ENCODE results near the gene GGCX. TPM values are rescaled to one million over a fixed set of nuclear protein-coding genes. Genes with fewer than 3 reads are reported as not detected.

Gene GGCX
- total RNA-seq, result 10 to 100 TPM; 21.2 to 70.6 (median 38.0) TPM

- peak within 1 kb of the TSS; percentile 82 to 94 (median 91) for H3K27ac ChIP-seq
- WGBS, 2 donors, result 5 to 11% methylated on average over 23 to 49 of the region's 64 CpGs
Observed at GRCh38 chr2:85561280-85562212, at the start of gene GGCX. GGCX (minus strand) TSS chr2:85561493; CDS start chr2:85561428, 65 bp downstream.

GRCh38 chr2:85607268-85608215 lies 46.2 kb upstream of the GGCX start:
- no peak overlapping the region for H3K4me3 ChIP-seq

More at GRCh38 chr2:85561280-85562212, at the start of gene GGCX:
- Histone ChIP-seq H3K27me3 (no peaks in the 10 kb centered on the region), H3K36me3 (peaks cover 0 to 23% (median 12%) of the 10 kb centered on the region in 4 donors), H3K4me3 (peak within 1 kb of the TSS; percentile 79 to 87 (median 84)), H3K4me1 (peaks cover 16 to 28% (median 24%) of the 10 kb centered on the region in 4 donors), H3K9me3 (no peaks in the 10 kb centered on the region)
- TF ChIP-seq POLR2A (IDR thresholded peaks at IDR 0.05), result peak in 3 of 4 donors; percentile 63 to 91 (median 86)
- TF ChIP-seq CTCF (IDR thresholded peaks at IDR 0.05), result peak in 4 of 6 experiments; percentile 42 to 76 (median 65)
- TF ChIP-seq POLR2AphosphoS5 (IDR thresholded peaks at IDR 0.05), result peak; percentile 93 to 96
- no peak for TF ChIP-seq EP300 (IDR thresholded peaks at IDR 0.05)
- DNase-seq, result peak; percentile 97 to 98
- peak; percentile 97 to 98 for ATAC-seq (ENCODE audit: low FRiP score in 2 of 2)

DNA sequence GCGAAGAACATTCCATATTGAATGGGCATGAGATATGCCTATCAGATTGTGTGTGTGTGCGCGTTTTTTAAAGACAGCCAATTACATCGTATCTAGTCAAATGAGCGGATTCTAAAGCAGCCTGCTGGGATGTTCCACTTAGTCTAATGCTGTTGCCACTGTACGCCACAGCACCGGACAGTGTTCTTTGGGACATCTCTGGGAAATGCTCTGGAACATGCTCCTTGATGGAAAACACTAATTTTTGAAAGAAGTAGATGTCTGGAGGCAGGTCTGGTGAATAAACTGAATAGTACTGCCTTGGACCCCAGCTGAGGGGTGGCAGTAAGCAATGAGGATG lies 44.8 kb upstream of the GGCX start:
- WGBS, 2 donors, result 40 to 70% methylated on average over 7 of the region's 7 CpGs
- DNase-seq (no peak), ATAC-seq (ENCODE audit: low FRiP score in 2 of 2) (no peak)
- Histone ChIP-seq H3K36me3 (peaks cover 4 to 24% (median 14%) of the 10 kb centered on the region in 4 donors), H3K27me3 (no peaks in the 10 kb centered on the region), H3K27ac (peak overlapping the region; percentile 87 to 92 (median 92)), H3K4me1 (peaks cover 50 to 88% (median 67%) of the 10 kb centered on the region in 4 donors), H3K9me3 (no peaks in the 10 kb centered on the region), H3K4me3 (peak overlapping the region in 1 of 4 donors; percentile 4)
- TF ChIP-seq EP300 (IDR thresholded peaks at IDR 0.05), result no peak
- TF ChIP-seq POLR2AphosphoS5 (IDR thresholded peaks at IDR 0.05), result peak in 1 of 2 donors; percentile 1
- TF ChIP-seq CTCF (IDR thresholded peaks at IDR 0.05), result no peak

More at GRCh38 chr2:85607268-85608215, 46.2 kb upstream of the GGCX start:
- DNase-seq (peak in 1 of 2 donors; percentile 85), ATAC-seq (ENCODE audit: low FRiP score in 2 of 2) (peak in 1 of 2 donors; percentile 71)
- H3K27me3 ChIP-seq, result no peaks in the 10 kb centered on the region
- TF ChIP-seq EP300 (IDR thresholded peaks at IDR 0.05) (no peak), CTCF (IDR thresholded peaks at IDR 0.05) (no peak), POLR2AphosphoS5 (IDR thresholded peaks at IDR 0.05) (no peak), POLR2A (IDR thresholded peaks at IDR 0.05) (no peak)
- peaks cover 4 to 24% (median 14%) of the 10 kb centered on the region in 4 donors for H3K36me3 ChIP-seq
- H3K4me1 ChIP-seq, result peaks cover 48 to 85% (median 66%) of the 10 kb centered on the region in 4 donors
- 61 to 70% methylated on average over 9 of the region's 9 CpGs for WGBS, 2 donors
- H3K27ac ChIP-seq, result peak overlapping the region; percentile 87 to 92 (median 92)
- H3K9me3 ChIP-seq, result no peaks in the 10 kb centered on the region

- peak overlapping the region in 1 of 4 donors; percentile 4 for H3K4me3 ChIP-seq
- DNase-seq, result no peak
- no peaks in the 10 kb centered on the region for H3K27me3 ChIP-seq
- H3K36me3 ChIP-seq, result peaks cover 4 to 26% (median 14%) of the 10 kb centered on the region in 4 donors
- H3K4me1 ChIP-seq, result peaks cover 46 to 88% (median 69%) of the 10 kb centered on the region in 4 donors
- no peaks in the 10 kb centered on the region for H3K9me3 ChIP-seq
- no peak for TF ChIP-seq CTCF (IDR thresholded peaks at IDR 0.05)
- peak in 1 of 4 donors; percentile 9 for TF ChIP-seq EP300 (IDR thresholded peaks at IDR 0.05)
- peak in 1 of 2 donors; percentile 40 for TF ChIP-seq POLR2AphosphoS5 (IDR thresholded peaks at IDR 0.05)
- H3K27ac ChIP-seq, result peak overlapping the region; percentile 87 to 92 (median 92)
- WGBS, 2 donors, result 51 to 57% methylated on average over 4 of the region's 4 CpGs
- ATAC-seq (ENCODE audit: low FRiP score in 2 of 2), result no peak
Observed at GRCh38 chr2:85605406-85606115, 44.3 kb upstream of the GGCX start.
